ENCODE measurements around the gene TMEM223.
A peak's percentile ranks its signal among the peaks of the same experiment; 100 is the strongest.
"Not testable (repeated sequence)": the region's sequence is repeated elsewhere in the genome, so short reads cannot be mapped to it uniquely, and the experiment has no call there.

The TMEM223 gene

DNA sequence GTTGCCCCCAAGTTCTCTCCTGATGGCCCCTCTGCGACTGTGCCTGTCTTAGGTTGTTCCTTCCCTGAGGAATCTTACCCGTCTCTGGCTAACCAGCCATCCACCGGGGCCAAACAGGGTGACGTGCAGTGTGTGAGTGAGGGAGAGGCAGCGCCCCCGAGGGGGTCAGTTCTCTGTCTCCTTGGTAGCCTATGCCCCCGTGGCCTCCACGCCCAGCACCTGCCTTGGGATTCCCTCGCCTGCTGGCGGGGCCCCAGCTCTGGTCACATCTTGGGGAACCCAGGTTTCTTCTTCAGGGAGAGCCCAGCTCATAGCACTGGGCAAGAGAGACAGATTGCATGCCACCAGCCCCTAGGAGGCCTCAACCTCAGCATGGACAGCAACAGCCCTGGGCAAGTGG, 7.7 kb upstream of the TMEM223 start:
- no peak for DNase-seq

DNA sequence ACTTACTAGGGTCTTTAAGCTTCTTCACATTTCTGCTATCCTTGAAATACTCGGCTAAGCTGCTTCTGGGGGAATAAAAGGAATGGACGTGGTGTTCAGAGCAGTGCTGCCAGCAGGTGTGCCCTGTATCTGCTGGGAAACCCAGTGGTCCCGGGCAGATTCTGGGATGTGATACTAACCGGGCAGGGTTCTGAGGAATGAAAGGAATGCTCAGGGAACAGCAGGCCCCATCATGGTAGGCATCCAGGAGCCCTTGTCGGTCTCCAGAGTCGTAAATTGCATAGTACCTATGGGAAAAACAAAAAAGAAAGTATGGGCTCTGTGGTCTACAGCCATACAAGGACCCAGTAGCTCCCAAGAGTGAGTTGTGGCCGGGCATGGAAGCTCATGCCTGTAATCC, 4.5 kb upstream of the TMEM223 start:
- DNase-seq = no peak

DNA sequence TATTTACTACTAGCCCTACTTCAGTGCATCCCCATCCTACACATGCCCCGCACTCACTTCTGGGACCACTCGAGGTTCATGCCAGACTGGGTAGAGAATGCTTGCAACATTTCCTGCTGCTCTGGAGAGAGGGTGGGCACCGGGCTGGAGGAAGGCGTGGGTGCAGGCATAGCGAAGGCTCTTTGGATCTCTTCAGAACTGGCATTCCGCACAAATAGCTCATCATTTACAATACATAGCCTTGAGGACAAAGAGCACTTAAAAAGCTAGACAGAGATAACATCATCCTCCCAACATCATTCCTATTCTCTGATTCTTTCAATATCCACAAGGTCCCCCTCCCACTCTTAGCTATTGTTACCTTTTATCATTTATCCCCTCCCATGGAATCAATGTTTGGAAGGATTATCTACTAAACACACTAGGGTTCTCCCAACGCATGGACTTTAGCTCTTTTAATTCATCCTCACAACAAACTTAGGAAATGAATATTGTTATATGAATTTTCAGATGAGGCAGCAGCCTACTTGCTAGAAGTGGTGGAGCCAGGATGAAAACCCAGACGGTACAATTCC, 2.5 kb upstream of the TMEM223 start:
- no peak for DNase-seq

DNA sequence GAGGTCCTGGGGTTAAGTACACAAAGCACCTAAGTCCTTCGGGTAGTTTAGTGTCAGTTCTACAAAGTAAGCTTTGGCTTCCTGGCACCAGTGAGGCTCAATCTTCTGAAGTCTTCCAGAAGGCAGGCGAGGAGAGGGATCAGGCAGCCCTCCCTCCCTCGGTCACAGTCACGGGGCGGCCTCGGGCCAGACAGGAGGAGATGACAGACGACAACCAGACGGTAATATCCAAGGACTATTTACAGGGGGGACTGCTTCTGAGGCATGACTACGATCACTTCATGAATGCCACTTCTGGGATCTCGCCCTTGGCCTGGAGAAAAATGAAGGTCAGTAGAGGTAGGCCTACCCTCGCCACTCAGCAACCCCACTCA, 383 bp upstream of the TMEM223 start:
- DNase-seq = no peak

- DNase-seq = no peak
Measured at GRCh38 chr11:62789576-62789975, 2.2 kb downstream of the TMEM223 start.

GRCh38 chr11:62788991-62789390, 2.8 kb downstream of the TMEM223 start:
- DNase-seq = no peak

- peak; percentile 99 for DNase-seq
Measured at GRCh38 chr11:62787005-62787759, 4.6 kb downstream of the TMEM223 start, which contains the start of gene TMEM179B. Gene TMEM179B (plus strand): TSS chr11:62787402. CDS start chr11:62787432, 30 bp downstream.

DNA sequence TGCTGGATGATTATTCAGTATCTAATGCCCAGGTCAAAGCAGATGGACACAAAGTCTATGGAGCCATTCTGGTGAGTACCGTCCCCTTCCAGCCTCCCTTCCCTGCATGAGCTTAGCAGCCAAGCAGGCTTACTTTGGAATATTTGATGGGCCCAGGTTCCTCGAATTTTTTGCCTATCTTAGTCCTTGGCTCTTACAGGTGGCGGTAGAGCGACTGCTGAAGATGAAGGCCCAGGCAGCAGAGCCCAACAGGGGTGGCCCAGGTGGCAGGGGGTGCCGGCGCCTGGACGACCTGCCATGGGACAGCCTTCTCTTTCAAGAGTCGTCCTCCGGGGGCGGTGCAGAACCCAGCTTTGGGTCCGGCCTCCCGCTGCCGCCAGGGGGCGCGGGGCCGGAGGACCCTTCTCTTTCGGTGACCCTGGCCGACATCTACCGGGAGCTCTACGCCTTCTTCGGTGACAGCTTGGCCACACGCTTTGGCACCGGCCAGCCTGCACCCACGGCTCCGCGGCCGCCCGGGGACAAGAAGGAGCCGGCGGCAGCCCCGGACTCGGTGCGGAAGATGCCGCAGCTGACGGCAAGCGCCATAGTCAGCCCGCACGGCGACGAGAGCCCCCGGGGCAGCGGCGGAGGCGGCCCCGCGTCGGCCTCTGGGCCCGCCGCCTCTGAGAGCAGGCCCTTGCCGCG, 5.3 kb downstream of the TMEM223 start:
- peak; percentile 82 for DNase-seq

GRCh38 chr11:62782753-62783152, 9.1 kb downstream of the TMEM223 start:
- DNase-seq = no peak

DNA sequence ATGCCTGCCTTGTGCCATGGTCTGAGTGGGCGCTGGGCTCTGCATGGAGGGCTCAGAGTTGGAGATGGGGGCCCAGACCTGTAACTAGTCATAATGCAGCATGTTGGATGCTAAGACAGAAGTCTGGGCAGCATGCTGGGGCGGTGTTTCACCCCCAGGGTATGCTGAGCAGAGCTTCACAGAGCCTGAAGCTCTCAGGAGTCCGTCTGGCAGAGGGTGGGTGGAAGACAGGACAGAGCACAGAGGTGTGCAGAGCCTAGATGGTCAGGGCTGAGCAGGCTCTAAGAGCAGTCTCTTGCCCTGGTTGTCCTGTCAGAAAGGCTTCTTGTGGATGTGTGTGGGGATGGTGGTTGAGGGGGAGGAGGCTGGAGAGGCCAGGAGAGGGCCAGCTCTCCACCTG, 13.4 kb downstream of the TMEM223 start:
- no peak for DNase-seq

DNA sequence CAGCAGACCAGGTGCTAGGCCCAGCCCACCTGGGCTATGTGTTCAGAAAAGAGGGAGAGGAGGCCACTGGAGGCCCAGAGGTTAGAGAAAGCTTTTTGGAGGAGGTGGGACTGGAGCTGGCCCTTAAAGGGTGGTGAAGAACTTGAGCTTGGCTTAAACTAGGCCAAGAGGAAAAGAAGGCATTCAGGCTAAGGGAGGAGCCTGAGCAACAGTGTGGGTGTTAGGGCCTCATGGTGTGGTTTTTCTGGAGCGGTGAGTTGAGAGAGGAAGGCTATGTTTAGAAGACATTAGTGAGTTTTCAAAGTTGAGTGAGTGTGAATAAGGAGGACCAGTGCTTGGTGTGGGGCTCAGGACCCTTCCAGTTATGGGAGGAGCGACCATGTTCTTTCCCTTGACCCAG, 14.4 kb downstream of the TMEM223 start:
- no peak for DNase-seq

DNA sequence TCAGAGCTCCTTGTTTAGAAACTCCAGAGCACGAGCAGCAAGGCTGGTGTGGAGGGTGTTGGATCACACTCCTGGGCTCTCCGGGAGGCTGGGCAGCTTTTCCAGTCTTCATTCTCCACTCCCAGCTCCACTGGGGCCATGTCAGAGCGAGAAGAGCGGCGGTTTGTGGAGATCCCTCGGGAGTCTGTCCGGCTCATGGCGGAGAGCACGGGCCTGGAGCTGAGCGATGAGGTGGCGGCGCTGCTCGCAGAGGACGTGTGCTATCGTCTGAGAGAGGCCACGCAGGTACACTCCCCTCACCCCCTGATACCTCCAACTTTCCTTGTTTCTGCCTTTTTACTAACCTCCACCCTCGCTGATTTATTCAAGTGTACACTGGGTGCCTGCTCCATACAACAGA, 16.2 kb downstream of the TMEM223 start:
- DNase-seq = no peak

DNA sequence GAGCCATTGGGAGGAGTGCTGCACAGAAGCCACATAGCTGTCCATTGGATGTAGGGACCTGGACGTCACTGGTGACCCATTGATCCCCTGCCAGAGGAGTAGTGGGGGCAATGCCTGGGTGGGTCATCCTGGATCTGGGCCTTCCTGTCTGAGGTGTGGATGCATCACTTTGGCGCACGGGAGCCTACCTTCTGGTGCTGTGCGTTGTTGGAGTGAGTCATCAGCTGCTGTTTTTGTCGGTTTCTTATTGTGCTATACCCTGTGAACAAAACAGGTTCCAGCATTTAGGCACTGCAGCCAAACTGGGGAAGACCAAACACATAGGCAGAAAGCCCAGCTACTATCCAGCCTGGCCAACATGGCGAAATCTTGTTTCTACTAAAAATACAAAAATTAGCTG, 17.4 kb downstream of the TMEM223 start:
- no peak for DNase-seq

DNA sequence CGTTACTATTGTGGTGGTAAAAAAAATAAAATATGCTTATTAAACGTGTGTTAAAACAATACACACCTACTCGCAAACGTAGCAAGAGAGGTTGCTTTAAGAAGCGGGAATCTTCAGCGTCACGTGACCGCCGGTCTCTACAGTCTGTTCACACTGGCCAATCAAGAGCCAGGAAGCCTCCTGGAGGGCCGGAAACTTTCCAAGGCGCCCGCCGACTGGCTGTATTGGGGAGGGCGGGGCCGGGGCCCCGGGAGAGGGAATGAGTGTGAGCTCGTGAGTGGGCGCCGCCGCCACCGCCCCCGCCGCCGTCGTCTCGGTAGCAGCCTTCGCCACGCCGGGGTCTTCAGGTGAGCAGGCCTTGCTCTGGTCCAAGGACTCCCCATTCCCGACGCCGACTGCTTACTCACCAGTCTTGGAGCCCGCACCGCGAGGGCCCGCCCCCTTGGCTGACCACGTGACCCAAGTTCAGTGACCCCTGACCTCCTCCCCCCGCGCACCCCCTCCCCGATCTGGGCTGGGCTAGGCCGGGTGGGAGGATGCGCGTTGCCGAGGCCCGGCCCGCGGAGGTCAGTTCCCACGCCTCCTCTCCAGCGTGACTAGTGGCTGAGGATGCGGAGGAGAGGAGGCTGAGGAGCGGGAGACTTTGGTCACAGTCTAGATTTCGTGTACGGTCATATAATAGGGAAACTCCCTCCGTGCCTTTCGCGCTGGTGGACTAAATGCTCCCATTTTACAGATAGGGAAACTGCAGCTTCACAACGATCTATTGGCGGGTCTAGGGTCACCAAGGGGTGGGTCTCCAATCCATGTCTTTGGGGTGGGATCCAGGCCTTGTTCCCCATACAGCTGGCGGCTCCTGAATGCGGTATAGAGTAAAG, 20.4 kb downstream of the TMEM223 start, which contains the start of gene TAF6L:
TSS of gene TAF6L (plus strand) at position 253 of the 878 bp plus-strand sequence. CDS start 4,388 bp downstream, outside the sequence.
- DNase-seq = peak; percentile 98

- no peak for DNase-seq
Measured at GRCh38 chr11:62770778-62771143, 21.0 kb downstream of the TMEM223 start.

GRCh38 chr11:62760867-62761227, 31.0 kb downstream of the TMEM223 start:
- DNase-seq = not testable (repeated sequence)

DNA sequence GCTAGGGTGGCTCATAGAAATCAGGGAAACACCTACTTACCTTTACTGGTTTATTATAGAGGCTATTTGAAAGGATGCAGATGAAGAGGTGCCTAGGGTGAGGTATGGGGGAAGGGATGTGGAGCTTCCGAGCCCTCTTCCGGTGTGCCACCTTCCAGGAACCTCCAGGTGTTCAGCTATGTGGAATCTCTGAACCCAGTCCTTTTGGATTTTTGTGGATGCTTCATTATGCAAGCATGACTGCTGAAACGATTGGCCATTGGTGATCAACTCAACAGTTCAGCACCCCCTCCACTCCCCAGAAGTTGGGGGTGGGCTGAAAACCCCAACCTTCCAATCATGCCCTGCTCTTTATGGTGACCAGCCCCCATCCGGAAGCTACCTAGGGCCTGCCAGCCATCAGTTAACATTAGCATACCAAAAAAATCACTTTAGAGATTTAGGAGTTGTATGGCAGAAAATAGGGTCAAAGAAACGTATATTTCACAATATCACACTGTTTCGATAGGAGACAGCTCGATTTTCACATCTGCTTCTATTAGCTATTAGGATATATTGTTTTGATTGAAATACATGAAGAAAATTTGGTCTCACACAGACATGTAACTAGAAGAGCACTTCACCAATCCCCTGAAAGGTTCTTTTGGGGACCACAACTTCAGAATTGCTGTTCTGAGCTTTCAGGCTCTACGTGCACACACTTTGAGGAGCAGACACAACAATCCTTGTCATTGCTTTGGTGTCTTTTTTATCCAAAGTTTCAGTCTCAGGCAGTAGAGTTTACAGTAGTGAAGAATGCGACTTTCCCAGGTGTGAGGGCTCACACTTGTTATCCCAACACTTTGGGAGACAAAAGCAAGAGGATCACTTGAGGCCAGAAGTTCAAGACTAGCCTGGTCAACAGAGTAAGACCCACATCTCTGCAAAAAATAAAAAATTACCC, 33.7 kb downstream of the TMEM223 start:
- DNase-seq = no peak

- DNase-seq = no peak
Measured at GRCh38 chr11:62755086-62755615, 36.7 kb downstream of the TMEM223 start.

GRCh38 chr11:62753736-62754603, 37.8 kb downstream of the TMEM223 start, which contains the start of gene ZBTB3:
Gene ZBTB3 (minus strand): TSS chr11:62754160. CDS start chr11:62753664, 496 bp downstream.
- DNase-seq = peak; percentile 99

- no peak for DNase-seq
Measured at GRCh38 chr11:62752994-62753735, 38.6 kb downstream of the TMEM223 start.

Data from NCI-H1092 (cell line).